ELR (cell line): Measurements from ENCODE around the gene GSTM4.

Experiments used
- DNase-seq: peaks from one replicate; pipeline ENCODE4 v3.0.0-alpha.2; 2015; ENCODE audit warnings: low read depth

Gene GSTM4

GRCh38 chr1:109655615-109656519, at the start of gene GSTM4:
TSS of gene GSTM4 (plus strand) at chr1:109656099. CDS start at chr1:109656390, 291 bp downstream.
- peak; percentile 76 for DNase-seq

DNA sequence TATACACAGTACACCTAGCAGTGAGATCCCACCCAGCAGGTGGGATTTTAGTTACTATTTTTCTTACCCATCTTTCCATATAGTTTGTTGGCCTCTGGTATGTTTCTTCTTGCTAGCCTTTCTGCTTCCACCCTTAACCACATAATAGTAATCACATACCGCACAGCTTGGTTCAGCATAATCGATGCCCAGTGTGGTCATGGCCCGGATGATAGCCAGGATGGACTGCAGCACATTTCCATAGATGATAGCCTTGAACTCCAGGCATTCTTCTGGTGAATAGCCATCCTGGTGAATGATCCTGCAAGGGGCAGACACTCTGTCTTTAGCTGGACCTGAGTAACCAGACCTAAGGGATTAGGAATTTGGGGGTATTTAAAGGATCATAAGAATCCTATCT, 46.0 kb upstream of the GSTM4 start:
- DNase-seq, result no peak

- peak; percentile 53 for DNase-seq
Measured at GRCh38 chr1:109610609-109611307, 45.1 kb upstream of the GSTM4 start.

DNA sequence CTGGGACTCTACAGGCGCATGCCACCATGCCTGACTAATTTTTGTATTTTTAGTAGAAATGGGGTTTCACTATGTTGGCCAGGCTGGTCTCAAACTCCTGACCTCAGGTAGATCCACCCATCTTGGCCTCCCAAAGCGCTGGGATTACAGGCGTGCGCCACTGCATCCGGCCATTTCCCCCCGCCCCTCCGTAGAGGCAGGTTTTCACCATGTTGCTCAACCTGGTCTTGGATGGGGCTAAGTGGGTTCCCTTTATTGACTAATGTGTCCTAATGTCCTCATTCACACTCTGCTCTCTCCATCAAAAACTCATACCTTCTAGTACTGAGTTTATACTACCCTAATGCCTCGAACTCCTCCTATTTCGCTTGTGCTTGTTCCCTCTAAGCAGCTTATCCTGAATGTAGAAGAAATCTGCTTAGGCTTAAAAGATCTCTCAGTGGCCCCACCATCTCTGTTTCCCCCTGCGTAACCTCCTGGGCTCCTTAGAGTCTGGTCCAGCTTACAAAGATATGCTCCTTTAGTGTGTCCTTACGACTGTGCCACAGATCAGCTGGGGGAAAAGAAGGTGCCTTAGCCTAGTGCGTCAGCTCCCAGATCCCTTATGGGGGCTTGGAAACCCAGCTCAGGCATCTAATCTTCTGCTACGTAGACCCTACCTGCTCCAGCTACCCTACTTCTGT, 44.5 kb upstream of the GSTM4 start:
- DNase-seq, result no peak

DNA sequence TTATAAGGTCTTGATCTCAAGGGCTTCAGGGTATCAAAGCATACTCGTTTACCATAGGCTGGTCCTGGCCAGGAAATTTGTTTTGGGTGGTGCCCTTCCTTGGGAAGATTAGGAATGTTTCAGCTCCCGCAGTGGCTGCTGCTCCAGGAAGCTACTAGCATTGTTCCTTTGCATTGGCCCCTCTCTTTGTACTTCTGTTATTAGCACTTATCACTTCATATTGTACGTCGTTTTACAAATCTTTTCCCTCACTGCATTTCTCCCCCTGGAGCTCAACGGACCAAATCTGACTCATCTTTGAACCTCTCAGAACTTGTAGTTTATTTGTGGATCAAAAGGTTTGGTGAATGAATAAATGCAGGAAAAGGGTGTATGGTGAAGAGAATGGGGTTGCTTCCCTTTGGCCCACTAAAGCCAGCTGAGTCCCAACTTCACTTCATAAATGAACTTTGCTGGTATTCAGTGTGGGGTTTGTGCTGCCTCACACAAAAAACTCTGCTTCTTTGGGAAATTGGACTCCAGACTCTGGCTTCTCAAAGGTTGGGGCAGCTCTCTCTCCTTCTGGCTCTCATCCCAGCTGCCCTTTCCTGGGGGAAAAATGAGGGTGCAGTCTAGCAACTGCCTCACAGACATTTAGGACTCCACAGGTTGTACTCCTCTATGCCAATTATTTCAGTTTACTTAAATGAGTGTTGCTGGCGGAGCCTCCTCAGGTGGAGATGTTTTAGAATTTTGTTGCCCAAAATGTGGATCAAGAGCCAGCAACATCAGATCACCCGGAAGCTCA, 42.3 kb upstream of the GSTM4 start:
- DNase-seq, result peak; percentile 58

GRCh38 chr1:109615879-109616278, 40.0 kb upstream of the GSTM4 start:
- DNase-seq, result peak; percentile 36

- no peak for DNase-seq
Measured at GRCh38 chr1:109616391-109616790, 39.5 kb upstream of the GSTM4 start.

GRCh38 chr1:109617291-109617801, 38.6 kb upstream of the GSTM4 start:
- peak; percentile 91 for DNase-seq

- no peak for DNase-seq
Measured at GRCh38 chr1:109618661-109619575, 37.0 kb upstream of the GSTM4 start.

GRCh38 chr1:109619576-109620400, 36.1 kb upstream of the GSTM4 start, which contains the start of the genes AMPD2 and GNAT2:
TSS of gene AMPD2 (plus strand) at chr1:109619837. CDS start at chr1:109621176, 1,339 bp downstream.
TSS of gene GNAT2 (minus strand) at chr1:109619616. CDS start at chr1:109612870, 6,746 bp downstream.
- DNase-seq, result peak; percentile 91

DNA sequence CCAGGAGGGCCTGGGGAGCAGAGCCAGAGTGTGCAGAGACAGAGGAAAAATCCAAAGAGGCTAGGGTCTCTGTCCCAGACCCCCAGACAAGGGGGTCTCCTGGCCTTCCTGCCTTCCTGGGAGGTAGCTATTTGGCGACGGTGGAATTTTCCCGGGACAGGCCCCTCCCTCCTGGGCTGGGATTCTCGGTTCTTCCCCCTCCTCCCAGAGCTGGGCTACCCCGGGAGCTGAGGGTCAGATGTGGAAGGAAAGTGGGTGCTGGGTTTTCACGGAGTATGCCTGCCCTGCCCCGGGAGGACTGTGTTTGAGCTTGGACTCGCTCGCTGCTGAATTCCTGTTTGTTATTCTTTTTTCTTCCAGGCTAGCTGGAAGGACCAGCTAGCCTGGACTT, 35.5 kb upstream of the GSTM4 start:
- peak; percentile 67 for DNase-seq

GRCh38 chr1:109620841-109621286, 35.0 kb upstream of the GSTM4 start:
- DNase-seq, result peak; percentile 97

- peak; percentile 39 for DNase-seq
Measured at GRCh38 chr1:109621379-109622136, 34.3 kb upstream of the GSTM4 start.

DNA sequence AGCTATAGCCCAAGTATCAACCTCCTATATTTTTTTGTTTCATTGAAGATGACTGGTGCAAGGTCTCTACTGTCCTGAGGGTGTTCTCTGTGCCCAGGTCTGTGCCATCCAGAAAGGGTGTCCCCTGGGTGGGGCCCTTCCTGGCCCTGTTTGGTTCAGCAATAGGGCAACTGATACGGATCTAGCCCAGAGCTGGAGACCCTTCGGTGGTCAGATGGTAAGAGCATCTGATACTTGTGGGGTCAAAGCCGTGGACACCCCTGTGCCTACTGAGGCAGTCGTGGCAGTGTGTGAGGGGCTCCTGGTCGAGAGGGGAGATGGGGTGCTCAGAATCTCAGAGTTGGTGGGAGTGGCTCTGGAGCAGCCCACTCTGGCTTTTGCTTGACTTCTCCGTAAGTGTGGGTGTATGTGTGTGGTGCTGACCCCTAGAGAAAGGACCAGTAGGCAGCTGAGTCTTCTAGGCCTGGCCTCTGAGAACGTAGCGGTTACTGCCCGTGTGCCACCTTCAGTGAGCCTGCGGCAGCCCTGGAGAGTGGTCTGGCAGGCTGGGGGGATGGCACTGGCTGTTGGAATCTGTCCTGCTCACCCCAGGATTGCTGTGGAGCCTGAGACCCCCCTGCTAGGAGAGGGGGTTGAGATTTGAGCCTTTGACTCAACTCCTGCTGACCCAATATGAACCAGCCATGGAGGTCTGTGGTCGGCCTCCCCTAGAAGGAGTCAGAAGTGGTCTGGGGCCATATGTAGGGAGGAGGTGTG, 33.6 kb upstream of the GSTM4 start:
- no peak for DNase-seq

DNA sequence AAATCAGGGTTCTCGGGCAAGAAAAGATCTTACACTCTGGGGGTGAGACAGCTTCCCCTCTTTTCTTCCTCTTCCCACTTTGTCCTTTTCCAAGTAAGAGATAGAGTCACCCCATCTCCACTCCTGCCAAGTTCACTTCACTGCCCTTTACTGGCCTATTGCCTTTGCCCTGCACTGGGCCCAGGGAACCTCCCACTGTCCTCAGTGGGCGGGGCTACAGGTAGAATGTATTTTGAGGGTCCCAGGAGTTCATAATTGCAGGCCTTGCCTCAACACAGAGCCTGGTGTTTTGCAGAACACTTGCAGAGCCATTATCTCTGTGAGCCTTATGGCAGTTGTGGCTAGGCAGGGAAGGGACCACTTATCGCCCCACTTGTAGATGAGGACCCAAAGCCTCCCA, 33.0 kb upstream of the GSTM4 start:
- DNase-seq, result no peak

DNA sequence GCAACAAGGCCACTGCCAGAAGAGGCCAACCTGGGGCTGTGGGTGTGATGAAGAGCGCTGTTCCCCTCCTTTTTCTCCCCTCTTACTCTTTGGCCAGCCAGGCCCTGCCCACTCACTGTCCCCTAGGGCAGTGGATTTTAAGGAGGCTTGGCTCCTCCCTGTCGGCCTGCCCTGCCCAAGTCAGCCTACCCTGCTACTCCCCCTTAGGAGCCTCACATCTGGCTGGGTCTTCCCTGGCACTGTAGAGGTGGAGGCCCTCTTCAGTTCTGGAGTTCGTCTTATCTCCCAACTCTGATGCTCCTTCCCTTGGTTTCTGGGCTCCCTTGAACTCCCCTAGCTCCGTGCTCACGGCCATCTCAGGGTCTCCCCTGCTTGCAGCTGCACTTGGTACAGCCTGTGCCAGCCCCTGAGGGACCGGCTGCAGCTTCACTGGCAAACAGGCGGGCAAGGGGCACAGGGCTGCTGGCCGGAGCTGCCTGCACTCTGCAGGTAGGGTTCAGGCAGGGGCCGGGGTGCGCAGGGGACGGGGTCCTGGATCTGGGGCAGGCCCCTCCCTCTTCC, 32.2 kb upstream of the GSTM4 start:
- no peak for DNase-seq
